Left lung (tissue), 10 donors: ENCODE measurements around the gene MTF2. TPM values are rescaled to one million over a fixed set of nuclear protein-coding genes. Genes with fewer than 3 reads are reported as not detected.

Experiments used
- ATAC-seq: fragments of 200-7000 bp; cut with Tn5 transposase; one replicate; pipeline ENCODE4 v1.9.1; 2020; ENCODE audit warnings: moderate library complexity
- DNase-seq, 4 donors: peaks; one replicate each; pipeline ENCODE4 v3.0.0-alpha.2; 2013 to 2020
- H3K27ac ChIP-seq, 2 donors: fragments of 200-600 bp; sonication (generic) in 1 of 2; one replicate each; pipeline versions ENCODE4 v1.5.0 to v1.8.0; 2020 to 2021
- H3K27me3 ChIP-seq, 2 donors: fragments of 200-600 bp; sonication (generic) in 1 of 2; one replicate each; pipeline versions ENCODE4 v1.5.0 to v1.8.0; 2020 to 2021
- H3K36me3 ChIP-seq, 2 donors: fragments of 200-600 bp; sonication (generic) in 1 of 2; one replicate each; pipeline versions ENCODE4 v1.5.0 to v1.8.0; 2020 to 2021
- H3K4me1 ChIP-seq, 2 donors: fragments of 200-600 bp; one replicate each; pipeline ENCODE4 v1.8.0; 2021
- H3K4me3 ChIP-seq, 2 donors: fragments of 200-600 bp; sonication (generic) in 1 of 2; one replicate each; pipeline versions ENCODE4 v1.5.0 to v1.8.0; 2020 to 2021; ENCODE audit warnings: mild to moderate bottlenecking in 1 of 2
- H3K9me3 ChIP-seq, 2 donors: fragments of 200-600 bp; sonication (generic) in 1 of 2; one replicate each; pipeline versions ENCODE4 v1.5.0 to v1.8.0; 2020 to 2021
- CTCF ChIP-seq, 2 donors: fragments of 200-600 bp; sonication (generic) in 1 of 2; IDR thresholded peaks; one replicate each; pipeline versions ENCODE4 v1.5.0 to v1.8.0; 2021; ENCODE audit warnings: antibody characterized with exemption in 2 of 2
- intact Hi-C, 2 donors: fragments of 100-400 bp; cut with DNase I; formaldehyde crosslinking; loops; one replicate each; pipeline versions ENCODE4 v1.11.2 to v1.14.2; 2022
- polyA plus RNA-seq, 6 donors: library from polyadenylated mRNA; unstranded; fragments of 120-200 nt; gene quantifications; one replicate each; pipeline ENCODE4 v1.2.1, GENCODE V29; 2013; ENCODE audit not compliant: insufficient read length in 6 of 6
- total RNA-seq, 2 donors: library from RNA; stranded (reverse); fragmentation: NEBNext Ultra II Directional; extraction: Animal tissue kit (Norgen Biotek cat#: 25700); gene quantifications; one replicate each; pipeline ENCODE4 v1.2.1, GENCODE V29; 2021
- donor health status: DM: no; HTN: yes; CAD: no.
- donor health status: DM: no; HTN: no; CAD: no.

The MTF2 gene
- total and polyA plus RNA-seq, 8 donors, result 22.3 to 76.3 (median 57.8) TPM

- DNase-seq, result no peak
- no peaks in the 10 kb centered on the region for H3K36me3 ChIP-seq
- TF ChIP-seq CTCF (IDR thresholded peaks at IDR 0.05), result no peak
- no peaks in the 10 kb centered on the region for H3K27me3 ChIP-seq
- intact Hi-C loops, result no loop called here
- ATAC-seq, result no peak
- H3K9me3 ChIP-seq, result no peaks in the 10 kb centered on the region
- H3K4me3 ChIP-seq, result no peak overlapping the region
- H3K27ac ChIP-seq, result no peak overlapping the region
- H3K4me1 ChIP-seq, result no peaks in the 10 kb centered on the region
Observed at GRCh38 chr1:93047618-93048017, 31.5 kb upstream of the MTF2 start.

- intact Hi-C loops, result no loop called here
- ATAC-seq, result no peak
- no peak for DNase-seq
- no peaks in the 10 kb centered on the region for H3K4me1 ChIP-seq
- no peak for TF ChIP-seq CTCF (IDR thresholded peaks at IDR 0.05)
- H3K4me3 ChIP-seq, result no peak overlapping the region
- H3K27me3 ChIP-seq, result no peaks in the 10 kb centered on the region
- no peaks in the 10 kb centered on the region for H3K36me3 ChIP-seq
- H3K27ac ChIP-seq, result no peak overlapping the region
- no peaks in the 10 kb centered on the region for H3K9me3 ChIP-seq
Observed at GRCh38 chr1:93051961-93052360, 27.1 kb upstream of the MTF2 start.

GRCh38 chr1:93056214-93056613 is 22.9 kb upstream of the MTF2 start:
- Histone ChIP-seq H3K36me3 (no peaks in the 10 kb centered on the region), H3K27ac (no peak overlapping the region), H3K27me3 (peaks cover 0 to 12% of the 10 kb centered on the region in 2 donors), H3K4me3 (no peak overlapping the region), H3K9me3 (no peaks in the 10 kb centered on the region), H3K4me1 (no peaks in the 10 kb centered on the region)
- DNase-seq, result peak in 1 of 4 donors; percentile 18
- intact Hi-C loops, result no loop called here
- no peak for ATAC-seq
- TF ChIP-seq CTCF (IDR thresholded peaks at IDR 0.05), result no peak

- no peaks in the 10 kb centered on the region for H3K36me3 ChIP-seq
- H3K27me3 ChIP-seq, result peaks cover 0 to 12% of the 10 kb centered on the region in 2 donors
- H3K4me3 ChIP-seq, result no peak overlapping the region
- no peak for TF ChIP-seq CTCF (IDR thresholded peaks at IDR 0.05)
- H3K27ac ChIP-seq, result no peak overlapping the region
- intact Hi-C loops, result no loop called here
- DNase-seq (no peak), ATAC-seq (no peak)
- H3K9me3 ChIP-seq, result no peaks in the 10 kb centered on the region
- no peaks in the 10 kb centered on the region for H3K4me1 ChIP-seq
Observed at GRCh38 chr1:93056649-93057048, 22.4 kb upstream of the MTF2 start.

- Histone ChIP-seq H3K27me3 (peaks cover 0 to 12% of the 10 kb centered on the region in 2 donors), H3K36me3 (no peaks in the 10 kb centered on the region), H3K4me3 (no peak overlapping the region), H3K27ac (no peak overlapping the region), H3K9me3 (no peaks in the 10 kb centered on the region), H3K4me1 (no peaks in the 10 kb centered on the region)
- peak in 1 of 2 donors; percentile 37 for TF ChIP-seq CTCF (IDR thresholded peaks at IDR 0.05)
- ATAC-seq (peak; percentile 85), DNase-seq (peak in 1 of 4 donors; percentile 4)
- intact Hi-C loops, result no loop called here
Observed at GRCh38 chr1:93061895-93062792, 16.9 kb upstream of the MTF2 start.
